HG02938 (cell line): ENCODE results near the gene BPI.
"Not testable (repeated sequence)": the region's sequence is repeated elsewhere in the genome, so short reads cannot be mapped to it uniquely, and the experiment has no call there.

Source experiments
- ATAC-seq: cut with Tn5 transposase; IDR thresholded peaks from one replicate; pipeline ENCODE4 v1.9.1; 2021; ENCODE audit warnings: mild to moderate bottlenecking, moderate library complexity; ENCODE audit not compliant: unreplicated experiment

BPI gene

GRCh38 chr20:38303908-38304379 lies at the start of gene BPI:
TSS of gene BPI (plus strand) at chr20:38304156. CDS start at chr20:38304224, 68 bp downstream.
- ATAC-seq: no peak

DNA sequence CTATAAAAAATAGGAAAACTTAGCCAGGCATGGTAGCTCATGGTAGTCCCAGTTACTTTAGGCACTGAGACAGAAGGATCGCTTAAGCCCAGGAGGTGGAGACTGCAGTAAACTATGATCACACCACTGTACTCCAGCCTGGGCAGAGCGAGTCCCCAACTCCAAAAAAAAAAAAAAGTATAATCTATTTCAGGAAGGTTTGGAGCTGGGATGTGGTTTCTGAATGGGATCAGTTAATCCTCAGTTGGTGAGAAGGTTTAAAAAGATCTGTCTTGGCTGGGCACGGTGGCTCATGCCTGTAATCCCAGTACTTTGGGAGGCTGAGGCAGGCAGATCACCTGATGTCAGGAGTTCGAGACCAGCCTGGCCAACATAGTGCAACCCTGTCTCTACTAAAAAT lies 49.3 kb upstream of the BPI start:
- ATAC-seq: not testable (repeated sequence)

DNA sequence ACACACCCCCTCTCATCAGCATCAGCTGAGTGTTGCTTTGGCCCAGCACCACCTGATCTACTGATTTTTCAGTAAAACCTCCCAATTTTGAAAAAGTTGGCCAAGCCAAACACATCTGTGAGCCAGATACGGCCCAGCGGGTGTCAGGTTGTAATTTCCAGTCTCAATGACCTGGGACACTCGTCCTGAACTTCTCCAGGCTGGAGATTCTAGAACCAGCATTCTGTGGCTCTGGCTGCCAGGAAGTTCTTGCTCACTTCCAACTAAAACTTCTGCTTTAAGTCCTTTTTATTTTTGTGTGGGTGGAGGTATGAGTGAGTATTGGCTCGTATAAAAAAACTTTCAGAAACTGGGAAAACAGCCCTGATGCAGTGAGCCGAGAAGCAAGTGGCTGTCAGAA lies 48.6 kb upstream of the BPI start:
- no peak for ATAC-seq

DNA sequence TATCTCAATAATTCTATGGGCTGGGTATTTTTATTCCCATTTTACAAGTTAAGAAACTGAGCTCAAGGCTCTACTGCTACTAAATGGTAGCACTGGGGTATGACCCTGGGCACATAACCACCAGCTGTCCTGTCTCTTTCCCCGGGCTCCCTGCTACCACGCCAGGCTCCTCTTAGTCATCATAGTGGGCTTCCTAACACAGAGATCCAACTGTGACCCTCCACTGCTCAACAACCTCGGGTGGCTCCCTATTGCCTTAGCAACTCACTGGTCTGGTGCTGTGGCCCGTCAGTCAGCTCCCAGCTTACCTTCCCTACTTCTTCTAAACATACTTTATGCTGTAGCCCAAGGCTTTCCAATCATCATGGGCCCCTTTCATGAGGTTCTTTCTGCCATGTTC lies 47.9 kb upstream of the BPI start:
- no peak for ATAC-seq

GRCh38 chr20:38256966-38257365 lies 47.0 kb upstream of the BPI start:
- ATAC-seq: no peak

DNA sequence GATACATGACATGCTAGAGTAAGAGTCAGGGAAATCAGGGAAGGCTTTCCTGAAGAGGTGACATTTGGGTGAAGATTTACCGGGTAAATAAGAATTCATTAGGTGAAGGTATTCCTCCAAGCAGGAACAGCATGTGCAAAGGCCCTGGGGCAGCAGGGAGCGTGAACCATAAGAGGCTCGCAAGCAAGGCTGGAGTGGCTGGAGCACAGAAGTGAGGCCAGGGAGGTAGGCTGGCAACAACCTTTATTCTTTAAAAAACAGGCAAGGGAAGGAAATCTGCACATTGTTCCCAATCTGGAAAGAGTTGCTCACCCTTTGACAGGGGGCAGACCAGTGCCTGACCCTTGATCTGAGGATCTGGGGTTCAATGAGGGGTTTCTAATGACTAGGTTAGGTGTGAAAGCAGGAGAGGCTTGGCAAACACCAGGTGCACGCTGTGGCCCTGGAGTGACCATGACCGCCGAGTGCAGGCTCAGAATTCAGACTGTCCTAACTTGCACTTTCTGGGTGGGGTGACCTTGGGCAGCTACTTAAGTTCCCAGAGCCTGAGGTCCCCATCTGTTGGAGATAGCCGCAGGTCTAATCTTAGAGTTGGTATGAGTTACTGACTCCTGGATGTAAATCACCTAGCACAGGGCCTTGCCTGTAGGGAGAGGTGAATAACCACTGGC lies 45.3 kb upstream of the BPI start:
- no peak for ATAC-seq

DNA sequence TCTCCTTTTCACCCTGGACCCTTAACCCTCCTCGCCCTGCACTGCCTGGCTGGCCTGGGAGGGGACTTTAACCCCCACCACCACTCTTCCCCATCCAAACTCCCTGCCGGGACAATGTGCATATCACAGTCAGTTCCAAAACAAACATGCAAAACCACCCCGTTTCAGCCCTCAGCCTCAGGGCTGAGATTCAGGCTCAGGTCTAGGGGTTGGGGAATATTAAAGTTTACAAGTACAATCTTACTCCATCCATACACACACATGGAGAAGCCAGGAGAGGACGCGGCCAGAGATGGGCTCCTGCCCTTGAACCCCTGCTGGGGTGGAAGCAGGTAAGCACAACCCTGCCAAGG lies 44.0 kb upstream of the BPI start:
- ATAC-seq: no peak

- ATAC-seq: no peak
These were observed 43.4 kb upstream of the BPI start, which contains the start of gene KIAA1755 for GRCh38 chr20:38260378-38261053. TSS of gene KIAA1755 (minus strand) at chr20:38260735. CDS start at chr20:38260500, 235 bp downstream.

GRCh38 chr20:38261054-38261390 lies 42.9 kb upstream of the BPI start:
- ATAC-seq: no peak

- ATAC-seq: no peak
These were observed 41.0 kb upstream of the BPI start for GRCh38 chr20:38262931-38263330.

GRCh38 chr20:38266426-38266825 lies 37.5 kb upstream of the BPI start:
- ATAC-seq: no peak

- ATAC-seq: no peak
These were observed 36.7 kb upstream of the BPI start for GRCh38 chr20:38267296-38267695.

DNA sequence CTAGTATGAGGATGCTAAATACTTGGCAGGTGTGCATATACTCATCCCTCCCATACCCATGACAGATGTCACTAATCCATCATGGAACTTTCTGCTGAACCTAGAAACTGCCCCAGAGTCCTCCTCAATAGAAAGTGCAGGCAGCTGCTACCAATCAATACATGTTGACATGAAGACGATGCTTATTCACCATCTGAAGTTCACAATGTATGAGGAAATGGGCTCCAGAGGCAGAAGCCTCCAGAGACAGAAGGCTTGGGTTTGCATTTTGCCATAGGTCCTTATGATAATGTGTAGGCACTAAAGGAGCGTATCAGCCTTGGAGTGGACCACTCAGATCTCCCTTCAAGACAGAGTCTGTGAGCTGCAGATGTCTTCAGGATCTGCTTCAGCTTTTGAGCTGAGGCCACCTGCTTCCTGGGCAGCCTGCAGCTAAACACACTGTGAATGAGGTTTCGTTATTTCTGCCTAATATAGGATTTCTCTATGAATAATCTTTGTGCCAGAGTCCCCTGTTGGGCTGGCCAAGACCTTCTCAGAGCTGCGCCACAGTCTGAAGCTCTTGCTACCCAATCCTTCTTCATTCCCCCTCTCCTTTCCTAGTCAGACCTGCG lies 35.9 kb upstream of the BPI start:
- no peak for ATAC-seq

DNA sequence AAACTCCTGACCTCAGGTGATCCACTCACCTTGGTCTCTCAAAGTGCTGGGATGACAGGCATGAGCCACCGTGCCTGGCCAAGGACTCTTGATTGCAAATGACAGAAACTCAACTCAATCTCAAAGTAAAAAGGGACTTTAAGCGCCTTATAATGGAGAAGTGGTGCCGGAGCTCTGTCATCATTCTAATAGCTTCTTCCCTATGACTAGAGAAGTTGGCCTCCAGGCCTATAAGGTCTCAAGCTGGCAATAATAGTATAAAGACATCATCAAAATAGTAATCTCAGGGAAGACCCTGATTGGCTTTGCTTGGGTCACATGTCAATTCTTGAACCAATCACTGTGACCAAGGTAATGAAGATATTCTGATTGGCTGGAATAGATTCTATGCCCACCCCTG lies 34.9 kb upstream of the BPI start:
- no peak for ATAC-seq

DNA sequence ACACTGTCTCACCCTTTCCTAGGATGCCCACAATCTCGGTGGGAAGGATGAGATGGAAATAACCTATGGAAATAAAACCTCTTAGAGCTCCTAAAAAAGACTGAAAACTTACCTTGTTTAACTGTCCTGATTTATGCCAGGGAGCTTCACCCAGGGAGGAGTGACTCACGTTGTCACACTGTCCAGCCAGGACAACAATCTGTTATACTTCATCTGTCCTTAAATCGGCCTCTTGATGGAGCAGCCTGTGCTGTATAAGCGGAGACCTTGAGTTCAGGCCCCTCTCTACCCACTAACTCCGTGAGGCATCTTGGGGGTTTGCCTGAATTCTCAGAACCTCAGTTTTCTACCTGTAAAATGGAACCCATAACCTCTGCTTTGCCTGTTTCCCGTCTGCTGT lies 34.2 kb upstream of the BPI start:
- no peak for ATAC-seq

DNA sequence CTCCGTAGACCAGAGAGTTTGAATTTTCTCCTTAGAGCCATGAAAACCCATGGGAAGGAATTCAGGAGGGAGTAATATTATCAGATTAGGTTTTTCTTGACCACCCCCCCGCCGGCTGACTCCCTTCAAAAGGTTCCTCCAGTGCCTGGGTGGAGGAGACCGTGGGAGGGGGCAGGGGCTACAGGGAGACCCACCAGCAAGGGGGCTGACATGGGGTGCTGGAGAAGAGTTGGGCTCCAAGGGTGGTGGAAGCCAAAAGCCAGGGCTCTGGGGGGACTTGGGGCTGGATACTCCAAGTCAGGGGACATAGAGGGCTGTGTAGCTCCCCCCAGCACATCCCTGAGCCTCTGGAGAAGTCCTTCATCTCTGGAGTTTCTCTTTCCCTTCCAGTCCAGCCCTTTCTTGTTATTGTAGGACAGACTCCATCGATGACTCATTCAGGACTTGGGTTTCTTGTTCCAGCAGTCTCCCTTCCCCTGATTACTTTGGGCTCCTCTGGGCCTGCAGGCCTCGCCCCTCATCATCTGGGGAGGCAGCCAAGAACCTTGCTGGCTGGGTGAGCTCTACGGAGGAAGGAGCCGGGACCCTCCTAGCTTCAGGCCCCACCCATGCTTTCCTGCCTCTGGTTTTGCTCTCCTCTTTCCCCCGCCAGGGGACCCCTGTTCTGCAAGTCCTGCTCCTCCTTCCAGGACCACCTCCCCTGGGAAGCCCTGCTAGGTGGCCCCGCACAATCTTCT lies 32.9 kb upstream of the BPI start:
- no peak for ATAC-seq

DNA sequence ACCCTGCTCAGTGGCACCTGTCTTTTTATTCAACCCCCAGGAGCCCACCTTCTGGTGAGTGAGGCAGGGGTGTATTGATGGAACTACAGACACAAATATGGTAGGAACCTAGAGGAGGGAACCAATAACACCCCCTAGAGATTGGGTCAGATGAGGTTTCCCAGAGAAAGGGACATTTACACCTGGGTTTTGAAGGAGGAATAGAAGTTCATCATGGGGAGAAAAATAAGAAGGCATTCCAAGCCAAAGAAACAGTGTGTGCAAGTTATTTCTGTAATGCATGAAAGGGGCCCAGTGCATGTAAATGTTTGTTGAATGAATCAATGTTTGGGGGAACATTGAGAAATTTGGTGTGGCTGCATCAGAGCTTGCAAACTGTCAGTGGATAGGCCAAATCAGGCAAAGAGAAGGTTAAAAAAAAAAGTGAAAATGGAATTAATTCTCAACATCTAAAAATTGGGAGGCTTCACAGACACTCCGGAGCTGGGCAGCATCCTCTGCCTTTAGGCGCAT lies 32.3 kb upstream of the BPI start:
- no peak for ATAC-seq

GRCh38 chr20:38272398-38272797 lies 31.6 kb upstream of the BPI start:
- ATAC-seq: no peak

DNA sequence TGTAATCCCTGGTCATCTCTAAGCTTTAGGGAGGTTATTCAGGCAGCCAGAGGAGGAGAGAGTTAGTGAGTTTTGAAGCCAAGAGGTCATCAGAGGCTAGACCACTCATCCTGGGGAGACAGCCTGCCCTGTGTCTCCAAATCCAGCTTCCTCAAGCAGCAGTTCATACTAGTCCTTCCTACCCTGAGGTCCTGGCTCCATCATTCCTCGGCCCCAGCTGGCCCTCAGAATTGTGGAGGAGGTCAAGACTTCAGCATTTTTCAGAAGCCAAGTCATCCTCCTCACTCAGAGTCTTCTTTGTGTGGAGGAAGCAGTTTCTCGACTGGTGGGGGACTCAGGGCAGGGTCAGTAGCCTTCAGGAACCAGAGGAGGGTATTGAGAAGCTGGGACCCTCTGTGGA lies 31.0 kb upstream of the BPI start:
- ATAC-seq: no peak

GRCh38 chr20:38275815-38276550 lies 28.0 kb upstream of the BPI start:
- no peak for ATAC-seq

DNA sequence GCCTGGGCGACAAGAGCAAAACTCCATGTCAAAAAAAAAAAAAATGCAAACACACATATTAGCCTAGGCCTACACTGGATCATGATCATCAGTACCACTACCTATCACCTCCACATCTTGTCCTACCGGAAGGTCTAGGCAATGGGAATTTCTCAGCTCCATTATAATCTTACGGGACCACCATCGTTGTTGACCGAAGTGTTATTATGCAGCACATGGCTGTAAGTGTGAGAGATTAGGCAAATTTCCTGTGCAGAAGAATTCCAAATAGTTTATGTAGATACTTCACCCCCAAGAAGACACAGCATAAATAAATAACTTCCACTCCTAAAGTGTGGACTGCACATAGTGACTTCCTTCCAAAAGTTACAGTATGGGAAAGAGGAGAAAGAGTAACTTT lies 26.7 kb upstream of the BPI start:
- no peak for ATAC-seq
